ENCODE measurements around the gene DHDDS. TPM values are rescaled to one million over a fixed set of nuclear protein-coding genes. Genes with fewer than 3 reads are reported as not detected.

The DHDDS gene
- total and polyA plus RNA-seq, 2 of the 13 experiments (the other 11 are each of a cell fraction or from before 2014, with no cell fraction given): 18.9 to 28.3 TPM

DNA sequence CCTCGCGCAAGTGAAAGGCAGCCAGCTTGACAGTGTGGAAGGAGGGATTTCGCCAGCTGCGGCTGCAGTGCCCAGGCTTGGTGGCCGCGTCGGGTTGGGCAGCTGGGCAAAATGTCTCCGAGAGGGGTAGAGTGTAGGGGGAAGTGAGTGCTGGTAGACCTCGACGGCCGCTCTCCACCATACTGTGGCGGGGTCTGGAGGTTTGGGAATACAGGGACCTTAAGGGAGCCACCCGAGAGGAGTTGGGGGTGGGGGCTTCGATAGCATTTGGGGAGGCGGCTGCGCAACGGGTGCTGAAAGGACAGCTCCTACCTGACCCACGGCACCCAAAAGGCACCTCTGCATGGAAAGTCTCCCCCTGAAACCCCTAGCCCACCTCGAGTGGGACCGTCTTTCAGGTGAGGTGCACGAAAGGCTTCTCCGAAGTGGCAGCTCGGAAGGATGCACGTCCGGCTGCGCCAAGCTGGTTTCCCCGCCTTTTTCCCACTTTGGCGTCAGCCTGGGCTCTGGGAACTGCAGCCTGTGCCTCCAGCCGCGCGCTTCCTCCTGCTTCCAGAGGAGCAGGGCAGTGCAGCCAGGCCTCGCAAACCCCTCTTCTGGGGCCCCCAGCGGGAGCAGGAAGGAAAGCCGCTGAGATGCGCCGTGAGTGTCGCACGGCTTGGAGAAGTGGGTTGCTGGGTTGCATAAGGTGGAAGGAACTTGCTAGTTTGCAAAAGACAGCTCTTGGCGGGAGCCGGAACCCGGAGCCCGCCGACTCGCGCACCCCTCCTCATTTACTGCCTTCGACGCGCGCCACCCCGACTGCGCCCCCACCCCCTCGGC is 39.6 kb downstream of the DHDDS start (continued):
- TF ChIP-seq MXI1 (IDR thresholded peaks at IDR 0.05; ENCODE audit: borderline replicate concordance, low read depth, low read length) (0 out of 3 replicates have a peak, but pooled peaks have one; percentile 13), ZMYM4 (CRISPR knock-in tag; IDR thresholded peaks at IDR 0.05) (0 out of 2 replicates have a peak, but pooled peaks have one; percentile 4), ZNF274 (CRISPR knock-in tag; IDR thresholded peaks at IDR 0.05) (no peak), KMT2B (CRISPR knock-in tag; IDR thresholded peaks at IDR 0.05) (0 out of 2 replicates have a peak, but pooled peaks have one; percentile 15), MYNN (CRISPR knock-in tag; IDR thresholded peaks at IDR 0.05; ENCODE audit: low read depth) (no peak), NR2C2 (CRISPR knock-in tag; IDR thresholded peaks at IDR 0.05; ENCODE audit: borderline replicate concordance) (no peak), ARNT2 (CRISPR knock-in tag; IDR thresholded peaks at IDR 0.05; ENCODE audit: low read depth) (peak; percentile 30; the same call in 1 of the 2 replicates), AGO2 (optimal IDR thresholded peaks at IDR 0.05; ENCODE audit: low read depth, low read length) (peak; percentile 85), PHF5A (CRISPR knock-in tag; IDR thresholded peaks at IDR 0.05; ENCODE audit: low read depth, unreplicated experiment) (no peak), HNRNPUL1 (IDR thresholded peaks at IDR 0.05; ENCODE audit: low read depth, low read length) (no peak), ZFP36L2 (CRISPR knock-in tag; IDR thresholded peaks at IDR 0.05) (no peak), REPIN1 (CRISPR knock-in tag; IDR thresholded peaks at IDR 0.05; ENCODE audit: borderline replicate concordance, low read depth) (no peak; the same call in 1 of the 2 replicates), ZNF20 (CRISPR knock-in tag; IDR thresholded peaks at IDR 0.05) (no peak), ZNF879 (CRISPR knock-in tag; IDR thresholded peaks at IDR 0.05) (peak; percentile 66; the same call in 1 of the 2 replicates), NCOA2 (CRISPR knock-in tag; IDR thresholded peaks at IDR 0.05) (no peak), ZNF451 (CRISPR knock-in tag; IDR thresholded peaks at IDR 0.05) (no peak), POLR2A (IDR thresholded peaks at IDR 0.05; ENCODE audit: insufficient read depth in 1 of 2, low read depth in 2 of 2, low read length in 2 of 2) (peak in 1 of 2 experiments; percentile 20; a peak in 2 of 4 replicates)
- TF ChIP-seq, protein P1, sequence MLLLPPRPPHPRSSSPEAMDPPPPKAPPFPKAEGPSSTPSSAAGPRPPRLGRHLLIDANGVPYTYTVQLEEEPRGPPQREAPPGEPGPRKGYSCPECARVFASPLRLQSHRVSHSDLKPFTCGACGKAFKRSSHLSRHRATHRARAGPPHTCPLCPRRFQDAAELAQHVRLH (CRISPR knock-in tag; IDR thresholded peaks at IDR 0.05; ENCODE audit: borderline replicate concordance, low read depth): no peak
- TF ChIP-seq, protein P2, sequence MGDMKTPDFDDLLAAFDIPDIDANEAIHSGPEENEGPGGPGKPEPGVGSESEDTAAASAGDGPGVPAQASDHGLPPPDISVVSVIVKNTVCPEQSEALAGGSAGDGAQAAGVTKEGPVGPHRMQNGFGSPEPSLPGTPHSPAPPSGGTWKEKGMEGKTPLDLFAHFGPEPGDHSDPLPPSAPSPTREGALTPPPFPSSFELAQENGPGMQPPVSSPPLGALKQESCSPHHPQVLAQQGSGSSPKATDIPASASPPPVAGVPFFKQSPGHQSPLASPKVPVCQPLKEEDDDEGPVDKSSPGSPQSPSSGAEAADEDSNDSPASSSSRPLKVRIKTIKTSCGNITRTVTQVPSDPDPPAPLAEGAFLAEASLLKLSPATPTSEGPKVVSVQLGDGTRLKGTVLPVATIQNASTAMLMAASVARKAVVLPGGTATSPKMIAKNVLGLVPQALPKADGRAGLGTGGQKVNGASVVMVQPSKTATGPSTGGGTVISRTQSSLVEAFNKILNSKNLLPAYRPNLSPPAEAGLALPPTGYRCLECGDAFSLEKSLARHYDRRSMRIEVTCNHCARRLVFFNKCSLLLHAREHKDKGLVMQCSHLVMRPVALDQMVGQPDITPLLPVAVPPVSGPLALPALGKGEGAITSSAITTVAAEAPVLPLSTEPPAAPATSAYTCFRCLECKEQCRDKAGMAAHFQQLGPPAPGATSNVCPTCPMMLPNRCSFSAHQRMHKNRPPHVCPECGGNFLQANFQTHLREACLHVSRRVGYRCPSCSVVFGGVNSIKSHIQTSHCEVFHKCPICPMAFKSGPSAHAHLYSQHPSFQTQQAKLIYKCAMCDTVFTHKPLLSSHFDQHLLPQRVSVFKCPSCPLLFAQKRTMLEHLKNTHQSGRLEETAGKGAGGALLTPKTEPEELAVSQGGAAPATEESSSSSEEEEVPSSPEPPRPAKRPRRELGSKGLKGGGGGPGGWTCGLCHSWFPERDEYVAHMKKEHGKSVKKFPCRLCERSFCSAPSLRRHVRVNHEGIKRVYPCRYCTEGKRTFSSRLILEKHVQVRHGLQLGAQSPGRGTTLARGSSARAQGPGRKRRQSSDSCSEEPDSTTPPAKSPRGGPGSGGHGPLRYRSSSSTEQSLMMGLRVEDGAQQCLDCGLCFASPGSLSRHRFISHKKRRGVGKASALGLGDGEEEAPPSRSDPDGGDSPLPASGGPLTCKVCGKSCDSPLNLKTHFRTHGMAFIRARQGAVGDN (CRISPR knock-in tag; IDR thresholded peaks at IDR 0.05): peak; percentile 59
- TF ChIP-seq, protein P3, sequence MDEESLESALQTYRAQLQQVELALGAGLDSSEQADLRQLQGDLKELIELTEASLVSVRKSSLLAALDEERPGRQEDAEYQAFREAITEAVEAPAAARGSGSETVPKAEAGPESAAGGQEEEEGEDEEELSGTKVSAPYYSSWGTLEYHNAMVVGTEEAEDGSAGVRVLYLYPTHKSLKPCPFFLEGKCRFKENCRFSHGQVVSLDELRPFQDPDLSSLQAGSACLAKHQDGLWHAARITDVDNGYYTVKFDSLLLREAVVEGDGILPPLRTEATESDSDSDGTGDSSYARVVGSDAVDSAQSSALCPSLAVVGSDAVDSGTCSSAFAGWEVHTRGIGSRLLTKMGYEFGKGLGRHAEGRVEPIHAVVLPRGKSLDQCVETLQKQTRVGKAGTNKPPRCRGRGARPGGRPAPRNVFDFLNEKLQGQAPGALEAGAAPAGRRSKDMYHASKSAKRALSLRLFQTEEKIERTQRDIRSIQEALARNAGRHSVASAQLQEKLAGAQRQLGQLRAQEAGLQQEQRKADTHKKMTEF (CRISPR knock-in tag; IDR thresholded peaks at IDR 0.05): peak; percentile 7; the same call in 1 of the 2 replicates
- TF ChIP-seq, protein P4, sequence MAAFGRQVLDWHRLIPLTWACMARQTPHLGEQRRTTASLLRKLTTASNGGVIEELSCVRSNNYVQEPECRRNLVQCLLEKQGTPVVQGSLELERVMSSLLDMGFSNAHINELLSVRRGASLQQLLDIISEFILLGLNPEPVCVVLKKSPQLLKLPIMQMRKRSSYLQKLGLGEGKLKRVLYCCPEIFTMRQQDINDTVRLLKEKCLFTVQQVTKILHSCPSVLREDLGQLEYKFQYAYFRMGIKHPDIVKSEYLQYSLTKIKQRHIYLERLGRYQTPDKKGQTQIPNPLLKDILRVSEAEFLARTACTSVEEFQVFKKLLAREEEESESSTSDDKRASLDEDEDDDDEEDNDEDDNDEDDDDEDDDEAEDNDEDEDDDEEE (CRISPR knock-in tag; IDR thresholded peaks at IDR 0.05): no peak; the same call in 1 of the 2 replicates
